22Rv1 (cell line): ENCODE data around the gene TMEM205.

Source experiments
- H3K27ac ChIP-seq: fragments of 450-650 bp; 2 replicates; pipeline ENCODE4 v1.5.1; 2017
- ZFX ChIP-seq: fragments of 450-650 bp; IDR thresholded peaks from 2 replicates; pipeline ENCODE4 v1.6.1; 2017; ENCODE audit warnings: antibody characterized with exemption, borderline replicate concordance
- TF ChIP-seq, protein P1 (sequence below): fragments of 450-650 bp; IDR thresholded peaks from 2 replicates; pipeline ENCODE4 v1.5.1; 2017; ENCODE audit warnings: mild to moderate bottlenecking

TMEM205 gene

DNA sequence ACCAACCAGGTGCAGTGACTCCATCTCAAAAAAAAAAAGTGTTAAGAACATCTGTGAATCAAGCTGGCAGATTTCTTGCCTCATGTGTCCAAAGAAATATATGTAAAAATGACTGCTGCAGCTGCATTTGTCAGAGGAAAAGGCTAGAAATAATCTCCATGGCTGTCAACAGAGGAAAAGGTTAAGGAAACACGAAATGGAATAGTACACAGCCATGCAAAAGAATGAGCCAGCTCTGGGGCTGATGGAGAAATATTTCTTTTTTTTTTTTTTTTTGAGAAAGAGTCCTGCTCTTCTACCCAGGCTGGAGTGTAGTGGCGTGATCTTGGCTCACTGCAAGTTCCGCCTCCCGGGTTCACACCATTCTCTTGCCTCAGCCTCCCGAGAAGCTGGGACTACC is 13.2 kb downstream of the TMEM205 start:
- H3K27ac ChIP-seq, result no peak overlapping the region
- TF ChIP-seq, protein P1, sequence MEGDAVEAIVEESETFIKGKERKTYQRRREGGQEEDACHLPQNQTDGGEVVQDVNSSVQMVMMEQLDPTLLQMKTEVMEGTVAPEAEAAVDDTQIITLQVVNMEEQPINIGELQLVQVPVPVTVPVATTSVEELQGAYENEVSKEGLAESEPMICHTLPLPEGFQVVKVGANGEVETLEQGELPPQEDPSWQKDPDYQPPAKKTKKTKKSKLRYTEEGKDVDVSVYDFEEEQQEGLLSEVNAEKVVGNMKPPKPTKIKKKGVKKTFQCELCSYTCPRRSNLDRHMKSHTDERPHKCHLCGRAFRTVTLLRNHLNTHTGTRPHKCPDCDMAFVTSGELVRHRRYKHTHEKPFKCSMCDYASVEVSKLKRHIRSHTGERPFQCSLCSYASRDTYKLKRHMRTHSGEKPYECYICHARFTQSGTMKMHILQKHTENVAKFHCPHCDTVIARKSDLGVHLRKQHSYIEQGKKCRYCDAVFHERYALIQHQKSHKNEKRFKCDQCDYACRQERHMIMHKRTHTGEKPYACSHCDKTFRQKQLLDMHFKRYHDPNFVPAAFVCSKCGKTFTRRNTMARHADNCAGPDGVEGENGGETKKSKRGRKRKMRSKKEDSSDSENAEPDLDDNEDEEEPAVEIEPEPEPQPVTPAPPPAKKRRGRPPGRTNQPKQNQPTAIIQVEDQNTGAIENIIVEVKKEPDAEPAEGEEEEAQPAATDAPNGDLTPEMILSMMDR, result no peak
- TF ChIP-seq ZFX, result no peak

DNA sequence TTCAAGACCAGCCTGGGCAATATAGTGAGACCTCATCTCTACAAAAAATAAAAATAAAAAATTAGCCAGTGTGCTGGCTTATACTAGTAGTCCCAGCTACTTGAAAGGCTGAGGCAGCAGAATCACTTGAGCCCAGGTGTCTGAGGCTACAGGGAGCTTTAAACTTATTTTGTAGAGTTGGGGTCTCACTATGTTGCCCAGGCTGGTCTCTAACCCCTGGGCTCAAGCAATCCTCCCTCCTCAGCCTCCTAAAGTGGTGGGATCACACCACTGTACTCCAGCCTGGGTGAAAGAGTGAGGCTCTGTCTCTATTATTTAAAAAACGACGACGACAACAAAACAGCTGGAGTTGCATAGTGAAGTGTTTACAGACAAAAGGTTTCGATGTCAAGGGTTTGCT is 14.6 kb downstream of the TMEM205 start:
- no peak overlapping the region for H3K27ac ChIP-seq
- TF ChIP-seq, protein P1, result no peak
- no peak for TF ChIP-seq ZFX

DNA sequence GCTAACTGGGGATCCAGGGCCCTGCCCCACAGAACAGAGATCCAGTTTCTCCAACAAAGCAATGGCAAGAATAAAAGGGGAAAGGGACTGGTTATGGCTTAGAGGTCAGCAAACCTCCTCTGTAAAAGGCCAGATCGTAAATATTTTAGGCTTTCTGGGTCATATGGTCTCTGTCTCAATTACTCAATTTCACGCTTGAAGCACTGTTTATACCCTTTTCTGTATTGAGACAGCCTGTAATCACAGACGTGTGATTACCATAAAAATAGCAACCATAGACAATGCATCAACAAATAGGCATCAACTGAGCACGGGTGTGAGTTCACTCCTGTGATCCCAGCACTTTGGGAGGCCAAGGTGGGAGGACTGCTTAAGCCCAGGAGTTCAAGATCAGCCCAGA is 15.9 kb downstream of the TMEM205 start:
- no peak overlapping the region for H3K27ac ChIP-seq
- TF ChIP-seq ZFX, result no peak
- TF ChIP-seq, protein P1, result no peak

DNA sequence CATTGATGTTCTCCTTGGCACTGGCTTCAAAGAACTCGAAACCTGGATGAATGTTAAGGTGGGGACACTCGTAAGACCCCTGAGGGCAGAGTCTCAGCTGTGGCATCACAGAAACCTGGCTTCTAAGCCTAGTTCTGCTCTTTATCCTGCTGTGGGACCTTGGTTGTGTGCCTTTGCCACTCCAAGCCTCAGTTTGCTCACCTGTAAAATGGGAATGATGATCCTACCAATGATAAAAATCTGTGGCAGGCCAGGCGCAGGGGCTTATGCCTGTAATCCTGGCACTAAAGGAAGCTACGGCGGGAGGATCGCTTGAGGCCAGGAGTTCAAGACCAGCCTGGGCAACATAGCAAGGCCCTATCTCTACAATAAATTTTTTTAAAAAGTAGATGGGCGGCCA is 20.5 kb downstream of the TMEM205 start:
- H3K27ac ChIP-seq, result no peak overlapping the region
- no peak for TF ChIP-seq ZFX
- TF ChIP-seq, protein P1, result no peak

DNA sequence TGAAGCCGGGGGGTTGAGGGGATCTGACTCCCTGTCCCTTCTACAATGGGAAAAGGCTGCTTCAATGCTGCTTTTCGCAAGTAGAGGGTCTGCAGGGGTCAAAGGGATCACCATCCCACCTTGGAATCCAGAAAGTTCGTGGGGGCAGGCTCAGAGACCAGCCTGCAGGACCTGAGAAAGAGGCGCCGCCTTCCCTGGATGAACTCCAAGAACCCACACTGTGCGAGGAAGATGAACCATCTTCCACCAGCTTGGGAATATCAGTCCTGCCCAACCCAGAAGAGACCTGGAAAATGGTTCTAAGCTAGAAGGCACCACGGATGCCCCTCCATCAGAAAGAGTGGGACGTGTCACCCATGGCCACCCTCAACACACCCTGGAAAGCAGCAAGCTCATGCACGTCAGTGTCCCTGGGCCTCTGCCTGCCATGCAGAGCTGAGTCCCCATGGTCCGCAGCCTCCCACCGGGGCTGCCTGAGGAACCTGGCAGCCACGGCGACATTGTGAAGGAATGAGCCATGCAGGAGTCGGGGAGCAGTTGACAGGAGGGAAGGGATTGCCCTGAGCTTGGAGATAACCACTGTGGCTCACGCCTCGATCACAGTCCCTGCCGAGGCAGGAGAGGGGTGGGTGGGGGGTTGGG is 21.2 kb downstream of the TMEM205 start:
- H3K27ac ChIP-seq, result peak overlapping the region; percentile 60
- no peak for TF ChIP-seq ZFX
- TF ChIP-seq, protein P1, result no peak

DNA sequence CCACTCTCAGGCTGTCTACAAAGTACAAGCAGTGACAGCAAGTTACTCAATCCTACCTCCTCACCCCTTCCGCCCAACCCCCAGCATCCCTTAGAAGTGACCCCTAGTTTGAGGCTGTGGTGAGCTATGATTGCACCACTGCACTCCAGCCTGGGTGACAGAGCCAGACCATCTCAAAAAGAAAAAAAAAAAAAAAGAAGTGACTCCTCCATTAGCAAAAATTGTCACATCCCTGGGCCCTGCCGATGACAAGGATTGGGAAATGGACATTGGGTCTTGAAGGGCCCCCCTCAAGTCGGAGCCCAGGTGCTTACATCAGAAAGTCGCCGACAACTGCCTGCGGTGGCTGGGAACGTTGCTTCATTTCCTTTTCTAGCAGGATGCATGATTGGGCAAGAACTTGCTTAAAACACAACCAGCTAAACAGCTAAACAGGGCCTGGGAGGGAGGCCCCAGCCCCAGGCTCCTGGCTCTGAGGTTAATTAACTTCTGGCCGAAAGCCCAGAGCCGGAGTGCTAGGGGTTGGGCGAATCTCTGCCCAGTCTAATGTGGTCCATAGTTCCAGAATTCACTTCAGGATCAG is 21.9 kb downstream of the TMEM205 start:
- TF ChIP-seq ZFX, result no peak
- TF ChIP-seq, protein P1, result no peak
- H3K27ac ChIP-seq, result peak overlapping the region; percentile 60

DNA sequence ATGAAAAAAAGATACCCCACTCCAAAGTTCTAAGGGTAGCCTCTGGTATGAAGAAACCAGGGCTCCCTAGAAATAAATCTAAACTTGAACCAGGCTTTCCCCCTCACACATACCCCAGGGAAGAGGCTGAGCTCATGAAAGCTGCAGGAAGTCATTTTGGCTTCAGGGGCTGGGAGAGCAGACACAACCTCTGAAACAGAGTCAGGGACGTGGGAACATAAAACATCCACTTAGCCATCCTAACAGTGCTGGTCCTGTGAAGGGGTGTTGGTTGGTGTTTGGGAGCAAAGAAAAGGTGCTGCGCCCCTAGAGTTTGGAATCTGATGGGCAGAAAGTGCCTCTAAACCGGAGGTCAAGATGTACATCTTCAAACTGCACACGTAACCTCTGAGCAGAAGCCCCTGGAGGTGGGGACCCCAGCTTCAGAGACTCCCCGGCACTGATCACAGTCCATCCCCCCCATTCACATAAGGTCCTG is 22.4 kb downstream of the TMEM205 start:
- no peak for TF ChIP-seq ZFX
- TF ChIP-seq, protein P1, result no peak
- H3K27ac ChIP-seq, result peak overlapping the region; percentile 60
